Gastroesophageal sphincter (tissue), 3 donors: Measurements from ENCODE around the gene RUNX3.

ENCODE experiments used
- POLR2A ChIP-seq, 2 donors: fragments of 450-650 bp; IDR thresholded peaks; one replicate each; pipeline ENCODE4 v1.6.1; 2017; ENCODE audit warnings: antibody characterized with exemption in 2 of 2, mild to moderate bottlenecking in 2 of 2, moderate library complexity in 1 of 2
- POLR2AphosphoS5 ChIP-seq: sonication (generic); formaldehyde crosslinking; IDR thresholded peaks from one replicate; pipeline ENCODE4 v1.6.1; 2017; ENCODE audit warnings: antibody characterized with exemption
- TF ChIP-seq, protein P1 (sequence below), 4 experiments: fragments of 200-600 bp in 2 of 4; fragments of 450-650 bp in 2 of 4; sonication (generic) in 1 of 4; IDR thresholded peaks; one replicate each; pipeline ENCODE4 v1.5.1; 2017 to 2019; ENCODE audit warnings: antibody characterized with exemption in 4 of 4, mild to moderate bottlenecking in 2 of 4, moderate library complexity in 2 of 4

DNA sequence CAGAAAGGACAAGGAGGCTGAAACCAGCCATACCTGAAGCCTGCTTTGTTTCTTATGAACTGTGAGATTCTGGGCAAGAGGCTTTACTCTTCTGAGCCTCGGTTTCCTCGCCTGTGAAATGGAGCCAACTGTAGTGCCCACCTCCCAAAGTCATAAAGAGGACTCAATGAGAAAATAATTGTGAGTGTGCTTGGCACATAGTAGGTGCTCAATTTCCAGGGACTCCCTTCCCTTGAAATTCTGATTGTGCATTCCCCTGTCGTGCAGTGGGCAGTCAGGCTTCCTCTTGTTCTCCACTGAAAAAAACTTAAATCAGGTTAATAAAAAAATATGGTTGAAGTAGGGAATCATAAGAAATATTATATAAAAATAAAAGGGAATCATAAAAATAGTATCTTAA lies 37.5 kb upstream of the RUNX3 start:
- TF ChIP-seq POLR2A (IDR thresholded peaks at IDR 0.05) (no peak), POLR2AphosphoS5 (no peak)
- TF ChIP-seq, protein P1, sequence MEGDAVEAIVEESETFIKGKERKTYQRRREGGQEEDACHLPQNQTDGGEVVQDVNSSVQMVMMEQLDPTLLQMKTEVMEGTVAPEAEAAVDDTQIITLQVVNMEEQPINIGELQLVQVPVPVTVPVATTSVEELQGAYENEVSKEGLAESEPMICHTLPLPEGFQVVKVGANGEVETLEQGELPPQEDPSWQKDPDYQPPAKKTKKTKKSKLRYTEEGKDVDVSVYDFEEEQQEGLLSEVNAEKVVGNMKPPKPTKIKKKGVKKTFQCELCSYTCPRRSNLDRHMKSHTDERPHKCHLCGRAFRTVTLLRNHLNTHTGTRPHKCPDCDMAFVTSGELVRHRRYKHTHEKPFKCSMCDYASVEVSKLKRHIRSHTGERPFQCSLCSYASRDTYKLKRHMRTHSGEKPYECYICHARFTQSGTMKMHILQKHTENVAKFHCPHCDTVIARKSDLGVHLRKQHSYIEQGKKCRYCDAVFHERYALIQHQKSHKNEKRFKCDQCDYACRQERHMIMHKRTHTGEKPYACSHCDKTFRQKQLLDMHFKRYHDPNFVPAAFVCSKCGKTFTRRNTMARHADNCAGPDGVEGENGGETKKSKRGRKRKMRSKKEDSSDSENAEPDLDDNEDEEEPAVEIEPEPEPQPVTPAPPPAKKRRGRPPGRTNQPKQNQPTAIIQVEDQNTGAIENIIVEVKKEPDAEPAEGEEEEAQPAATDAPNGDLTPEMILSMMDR (IDR thresholded peaks at IDR 0.05), result no peak
